ELF-1 (cell line): ENCODE measurements around the gene RWDD3.

ENCODE experiments used
- DNase-seq: peaks from one replicate; pipeline ENCODE4 v3.0.0-alpha.2; 2016; ENCODE audit warnings: low read depth, low spot score

Gene RWDD3

DNA sequence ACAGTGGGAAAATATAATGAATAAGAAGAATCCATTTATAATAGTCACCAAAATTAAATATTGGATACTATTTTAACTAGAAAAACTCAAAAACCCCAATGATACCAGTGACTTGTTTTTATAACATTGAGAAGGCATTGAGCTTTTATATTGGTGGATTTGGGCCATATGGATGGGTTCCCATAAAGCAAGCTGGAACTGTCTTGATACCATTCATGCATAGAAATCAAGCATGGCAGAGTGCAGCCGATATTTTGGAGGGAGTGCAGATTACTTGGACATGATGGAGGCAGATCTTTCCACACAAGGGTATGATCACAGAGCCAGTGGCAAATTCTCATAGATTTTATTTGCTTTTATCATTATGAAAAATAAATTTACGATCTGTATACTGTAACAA, 3.8 kb upstream of the RWDD3 start:
- no peak for DNase-seq

DNA sequence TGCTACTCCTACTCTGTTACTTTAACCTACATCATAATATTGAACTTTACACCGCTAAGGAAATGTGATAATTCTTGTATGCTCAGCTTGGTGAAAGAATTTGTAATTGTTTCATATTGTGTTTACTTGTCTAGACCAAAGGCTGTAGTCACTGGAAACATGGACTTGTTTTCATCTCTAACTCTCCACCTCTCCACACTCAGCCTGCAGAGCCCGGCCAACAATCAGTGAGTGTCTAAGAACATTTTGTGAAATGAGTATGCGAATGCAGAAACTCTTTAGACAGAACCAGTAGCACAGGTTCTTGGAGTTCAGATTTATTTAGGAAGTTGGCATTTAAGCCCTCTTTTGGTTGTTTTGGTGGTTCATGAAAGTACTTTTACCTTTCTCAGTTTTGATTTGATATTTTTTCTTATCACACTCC, 3.2 kb upstream of the RWDD3 start:
- no peak for DNase-seq

DNA sequence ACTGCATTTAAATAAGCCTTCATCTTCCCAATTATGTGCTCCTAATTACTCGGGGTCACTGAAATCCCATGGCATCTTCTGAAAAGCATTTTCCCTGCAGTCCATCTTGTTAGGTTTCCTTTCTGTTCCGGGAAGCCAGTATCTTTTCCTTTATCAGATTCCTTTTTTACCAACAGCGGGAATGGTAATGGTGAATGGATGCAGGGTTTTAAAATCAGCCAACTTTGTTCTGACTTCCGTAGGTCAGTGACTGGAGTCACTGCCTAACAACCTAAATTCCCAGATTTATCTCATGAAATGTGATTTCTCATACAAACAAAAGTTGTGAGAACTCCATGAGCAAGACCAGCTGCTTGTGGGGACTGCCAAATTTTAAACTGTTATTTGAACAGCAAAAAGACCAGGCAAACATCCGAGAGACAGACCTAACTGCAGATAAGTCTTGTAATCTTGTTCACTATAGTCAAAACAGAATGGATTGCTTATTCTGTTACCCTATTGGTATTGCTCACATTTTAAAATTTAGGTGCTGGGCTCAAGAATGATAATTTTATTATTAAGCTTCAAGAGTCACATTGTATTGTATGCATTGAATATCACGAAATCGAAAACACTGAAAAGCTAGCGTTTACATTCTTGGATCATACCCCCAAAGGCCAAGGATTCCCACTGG, 1.2 kb upstream of the RWDD3 start:
- no peak for DNase-seq

DNA sequence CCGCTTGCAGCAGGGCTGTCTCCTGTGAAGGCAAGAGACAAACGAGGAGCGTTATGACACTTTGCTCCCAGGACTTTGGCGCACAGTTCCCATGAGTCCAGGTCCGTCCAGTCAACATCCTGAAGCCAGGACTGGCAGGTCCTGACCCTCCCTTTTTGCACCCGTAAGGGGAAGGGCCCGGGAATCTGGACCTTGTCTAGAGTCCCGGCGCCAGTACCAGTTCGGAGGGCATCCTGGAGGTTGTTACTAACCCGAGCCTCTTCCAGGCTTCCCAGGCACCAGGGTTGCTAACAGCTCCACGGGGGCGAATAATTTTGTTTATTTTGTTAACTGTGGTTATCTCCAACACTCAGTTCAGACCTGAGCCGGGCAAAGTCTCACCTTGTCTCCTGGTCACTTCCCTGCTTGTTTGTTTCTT, 682 bp upstream of the RWDD3 start:
- DNase-seq = no peak

DNA sequence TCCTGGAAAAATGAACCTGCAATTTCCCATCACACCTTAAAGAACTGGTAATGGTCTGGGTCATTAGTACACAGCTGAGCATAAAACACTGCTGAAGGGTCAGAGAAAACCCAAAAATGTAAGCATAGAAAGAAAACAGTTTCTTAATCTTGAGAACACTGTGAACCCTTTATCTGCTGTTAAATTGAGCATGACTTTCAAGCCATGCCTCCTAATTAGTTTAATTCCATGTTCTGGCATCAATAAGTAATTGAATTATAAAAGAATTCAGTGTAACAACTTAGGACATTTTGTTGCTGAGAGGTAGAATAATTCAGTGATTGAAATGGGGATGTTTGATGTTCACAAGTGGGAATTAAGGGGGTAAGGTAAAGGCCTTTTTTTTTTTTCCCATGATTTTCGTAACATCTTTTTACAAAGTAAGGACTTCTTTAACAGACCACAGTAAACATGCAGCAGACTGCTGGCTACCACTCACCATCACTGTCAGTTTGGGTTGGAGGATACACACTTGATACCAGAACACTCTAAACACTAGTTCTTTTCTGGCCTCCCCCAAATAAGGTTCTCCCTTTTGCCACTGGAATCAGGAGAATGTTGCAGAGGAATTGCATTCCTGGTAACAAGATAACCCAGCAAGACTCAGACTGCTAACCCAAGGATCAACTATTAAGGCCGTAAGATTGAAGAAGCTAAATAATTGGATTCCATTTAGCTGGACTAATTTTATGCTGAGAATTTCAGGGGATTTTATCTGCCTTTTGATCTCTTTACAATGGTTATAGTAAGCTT, 3.0 kb downstream of the RWDD3 start:
- peak; percentile 4 for DNase-seq

DNA sequence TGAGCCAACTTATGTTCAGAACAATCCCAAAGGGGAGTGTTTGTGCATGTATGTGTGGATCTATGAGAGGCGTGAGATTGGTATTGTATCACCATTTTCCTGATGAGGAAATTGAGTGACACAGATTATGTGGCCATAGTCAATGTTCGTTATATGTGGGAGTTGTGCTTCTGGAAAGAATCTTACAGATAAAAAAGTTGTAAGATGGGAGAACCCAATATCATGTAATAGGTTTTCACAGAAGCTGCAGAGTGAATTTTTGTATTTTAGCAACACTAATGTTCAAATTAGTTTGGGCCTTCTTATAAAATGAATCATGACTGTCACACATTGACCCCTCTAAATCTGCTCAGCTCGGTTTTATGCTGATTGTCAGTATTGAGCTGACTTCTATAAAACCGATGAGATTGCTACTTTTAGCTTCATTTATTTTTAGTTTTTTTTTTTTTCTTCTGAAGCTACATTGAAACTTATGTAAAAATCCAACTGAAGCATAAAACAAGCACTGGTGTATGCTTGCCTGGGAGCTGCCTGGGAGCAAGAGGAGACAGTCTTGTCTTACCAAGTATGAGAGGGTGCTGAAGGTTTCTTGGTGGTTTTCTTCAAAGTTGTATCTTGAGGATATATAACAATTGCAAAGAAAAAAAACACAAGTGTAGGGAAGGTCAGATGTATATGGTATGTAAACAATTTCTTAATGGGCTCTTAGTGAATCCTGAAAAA, 4.1 kb downstream of the RWDD3 start:
- no peak for DNase-seq

DNA sequence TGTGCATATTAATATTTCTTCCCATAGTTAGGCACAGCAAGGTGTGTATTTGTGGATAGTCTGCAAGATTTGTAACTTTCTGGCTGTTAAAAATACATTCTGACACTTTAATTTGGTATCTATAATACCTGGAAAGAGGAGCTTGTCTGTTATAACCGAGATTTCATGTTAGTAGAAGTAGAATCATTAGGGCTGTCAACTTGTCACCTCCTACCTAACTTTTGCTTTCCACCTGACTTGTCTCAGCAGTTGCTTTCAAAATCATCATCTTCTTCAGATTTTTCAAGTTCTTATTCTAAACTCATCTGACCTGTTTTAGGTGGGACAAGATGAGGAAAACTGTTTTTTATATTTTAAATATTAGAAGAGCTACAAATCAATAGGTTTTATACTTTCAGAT, 11.0 kb downstream of the RWDD3 start:
- DNase-seq = no peak

DNA sequence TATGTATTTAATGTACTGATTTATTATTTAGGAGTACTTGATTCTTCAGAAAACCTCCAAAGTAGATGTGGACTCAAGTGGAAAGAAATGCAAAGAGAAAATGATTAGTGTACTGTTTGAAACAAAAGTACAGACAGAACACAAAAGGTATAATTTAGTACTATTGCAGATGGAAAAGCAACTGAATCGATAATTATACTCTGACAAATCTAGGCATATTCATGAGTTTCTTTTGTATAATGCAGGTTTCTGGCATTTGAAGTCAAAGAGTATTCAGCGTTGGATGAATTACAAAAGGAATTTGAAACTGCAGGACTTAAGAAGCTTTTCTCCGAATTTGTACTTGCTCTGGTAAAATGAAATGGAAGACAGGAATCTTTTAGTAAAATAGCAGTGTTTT, 12.5 kb downstream of the RWDD3 start:
- no peak for DNase-seq

DNA sequence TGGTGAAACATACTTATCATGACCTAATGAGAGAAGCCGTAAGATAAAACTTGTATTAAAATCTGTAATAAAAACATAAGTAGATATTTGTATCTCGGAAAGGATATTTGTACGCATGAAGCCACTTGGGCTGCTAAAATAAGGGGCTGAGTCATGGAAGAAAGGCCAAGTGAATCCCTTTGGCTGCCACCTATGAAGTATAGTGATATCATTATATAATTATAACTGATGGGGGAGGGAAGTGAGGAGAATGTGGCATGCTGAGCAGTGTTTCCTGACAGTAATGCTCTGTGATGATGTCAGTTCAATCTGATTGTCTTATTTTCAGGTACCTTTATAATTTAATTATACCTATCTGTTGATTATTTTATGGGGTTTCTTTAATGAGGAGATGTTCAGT, 13.6 kb downstream of the RWDD3 start:
- DNase-seq = no peak

DNA sequence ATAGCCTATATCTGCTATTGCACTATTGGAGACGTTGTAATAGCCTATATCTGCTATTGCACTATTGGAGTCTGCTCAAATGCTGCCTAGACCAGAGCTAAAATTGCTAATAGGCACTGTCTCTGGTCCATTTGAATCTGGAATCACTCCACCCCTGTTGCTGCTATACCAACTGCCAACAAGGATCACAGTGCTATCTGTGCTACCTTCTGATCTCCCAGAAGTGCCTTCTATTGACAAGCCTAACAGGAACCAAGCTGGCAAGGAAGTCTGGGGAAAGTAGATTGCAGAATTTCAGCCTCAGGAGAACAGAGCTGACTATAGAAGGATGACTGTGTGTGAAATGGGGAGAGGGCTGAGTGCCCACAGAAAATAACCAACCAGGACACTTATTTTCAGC, 15.9 kb downstream of the RWDD3 start:
- no peak for DNase-seq

DNA sequence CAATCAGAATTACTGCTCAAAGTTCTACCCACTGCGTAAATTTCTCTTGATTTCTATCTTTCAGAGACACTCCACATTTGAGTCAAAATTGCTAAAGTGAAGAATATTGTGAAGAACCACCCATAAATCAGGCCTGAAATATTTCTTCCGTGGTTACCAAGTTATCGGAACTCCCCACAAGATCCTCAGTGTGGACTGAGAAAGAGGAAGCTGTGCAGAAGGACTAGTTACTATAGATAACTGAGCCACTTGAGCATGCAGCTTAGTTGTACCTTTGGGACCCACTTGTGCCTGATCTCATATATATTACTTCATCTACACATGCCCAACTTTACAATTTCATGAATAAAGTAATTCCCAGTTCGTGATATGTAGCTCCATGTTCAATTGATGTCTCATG, 18.4 kb downstream of the RWDD3 start:
- no peak for DNase-seq

DNA sequence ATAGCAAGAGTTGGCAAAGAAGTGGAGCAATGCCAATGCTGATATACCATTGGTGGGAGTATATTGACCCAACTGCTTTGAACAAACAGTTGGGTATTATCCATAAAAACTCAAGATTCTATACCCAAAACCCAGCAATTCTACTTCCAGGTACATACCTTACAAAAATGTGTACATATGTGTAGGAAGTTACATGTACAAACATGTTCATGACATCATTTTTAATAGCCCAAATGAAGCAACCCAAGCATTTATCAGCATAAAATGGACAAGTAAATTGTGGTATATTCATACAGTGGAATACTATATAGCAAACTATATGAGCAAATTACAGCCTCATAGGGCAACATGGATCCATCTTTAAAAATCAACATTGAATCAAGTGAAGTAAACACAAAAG, 20.9 kb downstream of the RWDD3 start:
- DNase-seq = no peak

DNA sequence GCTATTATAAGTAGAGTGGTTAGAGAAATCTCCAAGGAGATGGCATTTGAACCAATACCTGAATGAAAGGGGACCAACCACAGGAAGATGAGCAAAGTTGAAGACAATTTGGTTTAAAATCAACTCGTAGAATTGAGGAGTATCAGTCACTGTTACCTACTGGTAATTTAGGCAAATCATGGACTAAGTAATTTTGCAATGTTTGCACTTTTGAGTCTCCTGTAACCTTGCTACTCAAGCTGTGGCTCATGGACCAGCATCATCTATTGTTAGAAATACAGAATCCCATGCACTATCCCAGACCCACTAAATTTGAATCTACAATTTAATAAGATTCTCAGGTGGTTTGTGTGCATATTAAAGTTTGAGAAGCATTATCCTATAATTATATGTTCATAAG, 21.8 kb downstream of the RWDD3 start:
- DNase-seq = no peak

DNA sequence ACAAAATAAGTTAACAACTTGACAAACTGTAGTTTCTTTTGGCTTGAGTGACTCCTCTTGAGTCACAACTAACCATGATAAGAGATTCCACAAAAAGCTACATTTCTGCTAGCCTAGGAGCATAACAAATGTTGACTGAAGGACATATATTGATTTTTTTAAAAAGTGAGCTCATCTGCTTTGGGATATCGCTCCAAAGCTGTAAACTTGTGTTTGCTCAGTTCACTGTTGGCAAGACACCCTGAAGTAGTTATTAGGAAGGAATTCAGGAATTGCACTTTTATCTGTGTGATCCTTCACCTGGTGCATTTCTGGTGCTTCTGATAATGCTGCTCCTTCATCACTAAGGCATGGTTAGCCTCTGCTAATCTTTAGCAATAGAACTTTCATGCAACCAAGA, 23.7 kb downstream of the RWDD3 start:
- no peak for DNase-seq

DNA sequence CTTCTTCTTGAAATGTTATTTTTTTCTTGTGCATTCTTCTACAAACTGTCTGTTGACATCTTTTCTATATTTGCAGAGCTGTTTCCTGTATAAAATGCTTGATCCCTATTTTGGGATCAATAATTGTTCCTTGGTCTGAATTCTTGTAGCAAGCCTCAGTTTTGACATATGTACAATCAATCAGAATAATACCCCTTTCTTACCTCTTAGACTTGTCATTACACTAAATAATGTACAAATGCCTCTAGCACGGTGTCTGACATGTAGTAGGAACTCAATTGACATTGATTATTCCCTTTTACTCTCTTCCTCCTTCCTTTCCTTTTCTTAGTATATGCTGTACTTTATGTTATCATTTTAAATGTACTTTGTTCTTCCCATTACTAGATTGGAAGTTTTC, 25.2 kb downstream of the RWDD3 start:
- DNase-seq = no peak

DNA sequence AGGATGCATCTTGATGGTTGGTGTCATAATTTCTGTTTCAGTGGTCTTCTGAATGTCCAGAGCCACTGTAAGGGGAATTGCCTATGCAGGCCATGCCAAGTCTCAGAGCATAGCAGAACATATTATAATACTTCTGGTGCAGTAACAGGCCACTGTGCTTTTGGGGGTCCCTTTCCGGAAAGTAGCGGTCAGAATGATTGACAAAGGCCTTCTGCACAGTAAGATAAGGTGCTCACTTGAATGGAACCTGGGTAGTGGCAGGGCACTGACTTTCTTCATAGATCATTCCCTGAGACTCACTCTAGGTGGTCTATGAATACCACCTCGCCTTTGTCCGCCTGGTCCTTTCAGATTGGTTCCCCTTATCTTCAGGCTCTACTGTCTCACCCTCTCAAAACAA, 28.9 kb downstream of the RWDD3 start:
- DNase-seq = no peak

DNA sequence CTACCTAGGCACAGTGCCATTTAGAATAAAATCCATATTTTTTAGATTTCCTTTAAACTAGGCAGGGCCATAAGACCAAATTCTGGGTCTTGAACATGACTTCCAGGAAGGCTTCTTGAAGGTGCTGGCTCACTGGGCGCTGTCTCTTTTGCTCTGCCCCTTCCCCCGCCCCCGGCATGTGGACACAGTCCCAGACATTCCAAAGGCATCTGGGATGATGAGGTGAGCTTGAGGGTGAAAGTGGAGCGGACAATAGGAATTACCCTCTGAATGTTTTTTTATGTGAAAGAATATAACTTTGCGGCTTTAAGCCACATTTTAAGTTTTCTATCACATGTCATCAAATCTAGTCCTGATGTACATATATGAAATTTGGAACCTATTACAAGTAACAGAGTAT, 29.4 kb downstream of the RWDD3 start:
- DNase-seq = peak; percentile 12

DNA sequence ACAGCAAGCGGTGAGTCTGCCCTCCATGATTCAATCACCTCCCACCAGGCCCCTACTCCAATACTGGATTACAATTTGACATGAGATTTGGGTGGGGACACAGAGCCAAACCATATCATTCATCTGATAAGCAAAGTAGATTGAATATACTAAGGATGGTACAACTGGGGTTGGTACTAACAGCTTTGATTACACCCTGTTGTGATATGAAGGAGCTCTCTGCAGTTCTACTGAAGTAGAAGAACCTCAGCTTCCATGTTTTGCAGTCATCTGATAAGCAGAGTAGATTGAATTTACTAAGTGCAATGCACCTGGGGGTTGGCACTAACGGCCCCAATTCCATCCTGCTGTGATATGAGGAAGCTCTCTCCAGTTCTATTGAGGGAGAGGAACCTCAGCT, 31.1 kb downstream of the RWDD3 start:
- DNase-seq = no peak

DNA sequence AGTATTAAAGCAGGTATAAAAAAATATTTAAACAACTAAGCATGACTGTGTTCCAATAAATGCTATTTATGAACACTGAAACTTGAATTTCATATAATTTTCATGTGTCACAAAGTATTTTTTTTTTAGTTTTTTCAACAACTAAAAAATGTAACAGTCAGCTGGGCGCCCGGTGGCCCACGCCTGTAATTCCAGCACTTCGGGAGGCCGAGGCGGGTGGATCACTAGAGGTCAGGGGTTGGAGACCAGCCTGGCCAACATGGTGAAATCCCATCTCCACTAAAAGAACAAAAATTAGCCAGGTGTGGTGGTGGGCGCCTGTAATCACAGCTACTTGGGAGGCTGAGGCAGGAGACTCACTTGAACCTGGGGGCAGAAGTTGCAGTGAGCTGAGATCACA, 42.4 kb downstream of the RWDD3 start:
- no peak for DNase-seq

DNA sequence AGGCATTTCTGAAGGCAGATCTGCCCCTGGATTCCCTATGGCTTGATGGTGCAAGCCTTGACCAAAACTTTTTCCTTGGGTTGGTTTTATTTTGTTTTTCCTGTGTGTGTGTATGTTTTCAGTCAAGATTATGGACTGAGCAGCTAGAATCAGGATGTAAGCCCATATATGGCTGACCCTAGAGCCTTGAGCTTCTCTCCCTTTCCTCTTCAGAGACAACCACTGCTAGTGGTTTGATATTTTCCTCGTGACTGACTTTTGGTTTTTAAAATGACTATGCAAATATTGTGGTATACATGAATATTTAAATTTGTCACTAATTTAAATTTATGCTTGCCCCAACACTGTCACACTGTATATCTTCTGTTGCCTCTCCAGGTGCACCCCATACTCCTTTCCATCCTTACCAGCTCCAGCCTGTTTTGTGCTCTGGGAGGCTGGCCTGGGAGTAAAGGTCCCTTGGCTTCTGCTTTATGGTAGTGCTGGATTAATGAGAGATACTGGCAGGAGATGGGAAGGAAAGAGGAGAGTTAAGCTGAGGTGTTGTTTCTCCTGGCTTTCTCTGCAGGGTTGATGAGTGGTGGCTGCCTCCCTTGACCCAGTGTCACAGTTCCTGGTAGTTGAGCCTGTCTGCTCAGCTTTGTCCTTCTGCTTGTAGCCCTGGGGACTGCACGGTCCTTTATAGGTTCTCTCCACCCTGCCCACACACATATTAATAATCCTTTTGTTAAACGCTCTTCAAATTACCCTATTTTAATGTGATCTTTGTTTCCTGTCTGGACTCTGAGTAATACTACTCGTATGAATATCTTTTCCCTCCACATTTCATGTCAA, 44.4 kb downstream of the RWDD3 start:
- DNase-seq = no peak

DNA sequence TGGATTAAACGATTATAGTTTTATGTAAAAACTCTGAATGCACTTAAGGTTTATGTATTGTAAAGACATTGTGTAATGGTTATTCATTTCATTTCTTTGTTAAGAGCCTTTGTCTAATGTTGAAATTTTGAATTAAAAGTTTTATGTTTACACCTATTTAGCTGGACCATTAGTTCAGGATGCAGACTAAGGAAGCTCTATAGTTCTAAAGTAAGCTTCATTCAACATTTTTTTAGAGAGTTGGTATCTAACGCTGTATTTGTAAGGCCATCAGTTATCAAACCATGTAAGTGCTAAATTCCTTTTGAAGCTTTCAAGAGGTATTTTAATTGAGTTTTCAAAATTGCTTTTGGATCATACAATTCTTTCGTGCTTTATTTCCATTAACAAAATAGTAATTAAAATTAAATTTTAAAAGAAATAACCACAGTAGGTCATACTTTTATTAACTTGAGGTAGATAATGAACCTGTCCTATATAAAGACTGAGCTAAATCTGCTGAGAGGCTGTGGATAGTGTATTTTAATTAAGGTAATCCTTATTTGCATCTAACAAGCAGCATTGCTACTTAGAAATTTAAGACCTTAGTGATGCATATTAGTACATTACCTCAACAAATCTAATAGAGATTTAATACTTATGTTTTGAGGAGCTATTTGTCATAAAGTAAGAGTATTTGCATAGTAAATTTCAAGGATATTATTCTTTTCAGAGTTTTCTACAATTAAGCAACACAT, 47.9 kb downstream of the RWDD3 start:
- no peak for DNase-seq
